Measurements from ENCODE around the gene BHLHE41.

DNA sequence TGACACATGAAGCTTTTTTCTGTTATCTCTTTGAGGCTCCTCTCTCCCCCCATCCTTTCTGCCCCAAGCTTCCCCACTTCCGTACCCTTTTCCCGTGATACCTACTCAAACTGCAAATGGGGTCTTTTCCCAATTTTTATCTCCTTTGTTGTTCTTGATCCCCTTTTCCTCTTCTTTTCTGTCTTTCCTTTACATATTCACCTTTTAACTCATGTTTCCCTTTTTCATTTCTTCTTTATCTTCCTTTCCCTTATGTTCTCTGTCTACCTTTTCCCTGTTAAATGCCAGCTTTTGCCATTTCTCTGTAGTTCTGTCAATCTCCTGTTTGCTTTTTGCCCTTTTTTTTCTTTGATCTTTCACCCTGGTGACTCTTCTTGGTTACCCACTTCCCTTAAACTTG is 2.6 kb upstream of the BHLHE41 start:
- TF ChIP-seq, protein P1, sequence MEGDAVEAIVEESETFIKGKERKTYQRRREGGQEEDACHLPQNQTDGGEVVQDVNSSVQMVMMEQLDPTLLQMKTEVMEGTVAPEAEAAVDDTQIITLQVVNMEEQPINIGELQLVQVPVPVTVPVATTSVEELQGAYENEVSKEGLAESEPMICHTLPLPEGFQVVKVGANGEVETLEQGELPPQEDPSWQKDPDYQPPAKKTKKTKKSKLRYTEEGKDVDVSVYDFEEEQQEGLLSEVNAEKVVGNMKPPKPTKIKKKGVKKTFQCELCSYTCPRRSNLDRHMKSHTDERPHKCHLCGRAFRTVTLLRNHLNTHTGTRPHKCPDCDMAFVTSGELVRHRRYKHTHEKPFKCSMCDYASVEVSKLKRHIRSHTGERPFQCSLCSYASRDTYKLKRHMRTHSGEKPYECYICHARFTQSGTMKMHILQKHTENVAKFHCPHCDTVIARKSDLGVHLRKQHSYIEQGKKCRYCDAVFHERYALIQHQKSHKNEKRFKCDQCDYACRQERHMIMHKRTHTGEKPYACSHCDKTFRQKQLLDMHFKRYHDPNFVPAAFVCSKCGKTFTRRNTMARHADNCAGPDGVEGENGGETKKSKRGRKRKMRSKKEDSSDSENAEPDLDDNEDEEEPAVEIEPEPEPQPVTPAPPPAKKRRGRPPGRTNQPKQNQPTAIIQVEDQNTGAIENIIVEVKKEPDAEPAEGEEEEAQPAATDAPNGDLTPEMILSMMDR (conservative IDR thresholded peaks at IDR 0.05; ENCODE audit: low read depth, low read length), result no peak
- TF ChIP-seq EZH2 (IDR thresholded peaks at IDR 0.05; ENCODE audit: low read length, unreplicated experiment) (no peak), EZH2phosphoT487 (IDR thresholded peaks at IDR 0.05; ENCODE audit: borderline replicate concordance, low read length) (no peak)

Measured in PC-3 (cell line).